Stimulated activated naive B cell treated with anti-CD40 and anti-IgM and Interleukin-4, amounts not matched to agents 10 μg/mL and 1 μg/mL and 100 μg/mL, for 72 hours (primary cell): ENCODE measurements around the gene VIM.
A peak's percentile ranks its signal among the peaks of the same experiment; 100 is the strongest.

Source experiments
- ATAC-seq, 2 donors: fragments of 150-1000 bp; cut with Tn5 transposase; replicated peaks; 2 replicates each; pipeline ENCODE4 v1.10.0; 2021; ENCODE audit warnings: moderate library complexity in 1 of 2
- DNase-seq: peaks from one replicate; pipeline ENCODE4 v3.0.0; 2021
- H3K27ac Mint-ChIP-seq: one replicate; pipeline ENCODE4 v1.8.0; 2022; ENCODE audit warnings: mild to moderate bottlenecking, mixed read lengths
- H3K27me3 Mint-ChIP-seq, 2 donors: one replicate each; pipeline ENCODE4 v1.8.0; 2022; ENCODE audit warnings: mixed read lengths in 2 of 2
- H3K36me3 Mint-ChIP-seq, 2 donors: one replicate each; pipeline ENCODE4 v1.8.0; 2022; ENCODE audit warnings: mixed read lengths in 2 of 2, mild to moderate bottlenecking in 1 of 2
- H3K4me1 Mint-ChIP-seq, 2 donors: one replicate each; pipeline ENCODE4 v1.8.0; 2022; ENCODE audit warnings: mixed read lengths in 2 of 2, mild to moderate bottlenecking in 1 of 2
- H3K4me3 Mint-ChIP-seq, 2 donors: one replicate each; pipeline ENCODE4 v1.8.0; 2022; ENCODE audit warnings: mild to moderate bottlenecking in 2 of 2, mixed read lengths in 2 of 2, moderate library complexity in 1 of 2
- H3K9me3 Mint-ChIP-seq, 2 donors: one replicate each; pipeline ENCODE4 v1.8.0; 2022; ENCODE audit warnings: mixed read lengths in 2 of 2, mild to moderate bottlenecking in 1 of 2

VIM gene

GRCh38 chr10:17228091-17229015, at the start of gene VIM:
TSS of gene VIM (plus strand) at chr10:17228241. CDS start at chr10:17229423, 1,182 bp downstream.
- Mint-ChIP-seq H3K36me3 (peaks cover 17 to 32% of the 10 kb centered on the region in 2 donors), H3K27ac (peak within 1 kb of the TSS; percentile 100), H3K4me3 (peak within 1 kb of the TSS; percentile 94 to 100), H3K9me3 (no peaks in the 10 kb centered on the region), H3K4me1 (peaks cover 23 to 46% of the 10 kb centered on the region in 2 donors), H3K27me3 (no peaks in the 10 kb centered on the region)
- peak; percentile 56 to 57 for ATAC-seq
- peak; percentile 83 for DNase-seq

DNA sequence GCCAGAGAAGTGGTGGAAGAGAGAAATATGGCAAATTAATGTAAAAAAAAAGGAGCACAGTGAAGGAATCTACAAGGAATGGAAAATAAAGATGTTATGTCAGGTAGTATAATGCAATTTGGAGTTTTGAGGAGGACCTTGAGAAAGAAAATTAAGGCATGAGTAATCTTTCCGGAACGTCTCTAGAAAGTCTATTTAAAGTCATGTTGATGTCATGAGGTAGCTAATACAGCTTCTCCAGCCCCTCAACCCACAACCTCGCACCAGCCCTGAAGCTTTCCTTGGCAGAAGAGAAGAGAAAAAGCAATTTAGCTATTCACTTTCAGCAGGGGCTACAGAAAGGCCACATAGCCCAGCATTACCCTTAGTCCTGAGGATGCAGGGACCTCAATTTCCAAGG, 49.0 kb upstream of the VIM start:
- ATAC-seq (no peak), DNase-seq (no peak)
- no peaks in the 10 kb centered on the region for H3K9me3 Mint-ChIP-seq
- H3K4me1 Mint-ChIP-seq, result peaks cover 8 to 21% of the 10 kb centered on the region in 2 donors
- no peaks in the 10 kb centered on the region for H3K27me3 Mint-ChIP-seq
- H3K27ac Mint-ChIP-seq, result no peak overlapping the region
- no peaks in the 10 kb centered on the region for H3K36me3 Mint-ChIP-seq
- no peak overlapping the region for H3K4me3 Mint-ChIP-seq

DNA sequence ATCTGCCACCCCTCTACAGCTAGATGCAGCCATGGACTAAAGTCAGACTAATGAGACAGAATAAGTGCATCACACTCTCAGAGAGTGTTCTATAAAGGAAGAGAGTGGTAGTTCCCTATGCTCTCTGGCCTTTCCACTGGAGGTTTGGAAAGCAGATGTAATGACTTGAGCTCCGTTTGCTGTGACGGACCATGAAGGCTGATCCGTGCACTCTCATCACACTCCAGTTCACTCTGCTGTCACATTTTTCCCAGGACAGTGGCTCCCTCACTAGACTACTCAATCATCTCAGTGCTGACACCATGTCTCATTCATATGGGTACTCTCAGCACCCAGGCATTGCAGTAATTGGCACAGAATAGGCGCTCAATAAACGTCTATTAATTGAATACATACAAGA, 46.9 kb upstream of the VIM start:
- no peak for DNase-seq
- no peaks in the 10 kb centered on the region for H3K36me3 Mint-ChIP-seq
- no peak overlapping the region for H3K4me3 Mint-ChIP-seq
- H3K27ac Mint-ChIP-seq, result no peak overlapping the region
- no peaks in the 10 kb centered on the region for H3K9me3 Mint-ChIP-seq
- H3K27me3 Mint-ChIP-seq, result no peaks in the 10 kb centered on the region
- peaks cover 3 to 18% of the 10 kb centered on the region in 2 donors for H3K4me1 Mint-ChIP-seq
- no peak for ATAC-seq

DNA sequence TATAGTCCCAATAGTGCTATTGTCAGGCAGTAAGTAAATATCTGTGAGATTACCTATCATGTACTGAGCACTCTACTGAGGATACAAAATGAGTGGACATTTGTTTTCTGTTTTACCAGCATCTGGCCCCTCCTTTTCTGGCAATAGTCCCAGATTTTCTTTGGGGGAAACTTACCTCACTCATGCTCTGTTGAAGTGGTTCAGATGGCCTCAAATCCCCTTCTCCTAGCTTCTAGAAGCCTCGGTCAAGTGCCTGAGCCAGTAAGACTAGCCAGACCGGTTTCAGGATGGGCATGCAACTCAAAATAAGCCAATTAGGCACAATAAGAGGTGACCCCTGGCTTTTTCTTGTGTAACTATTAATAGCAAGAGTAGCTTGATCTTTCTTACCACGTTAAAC, 46.3 kb upstream of the VIM start:
- H3K9me3 Mint-ChIP-seq, result no peaks in the 10 kb centered on the region
- H3K4me1 Mint-ChIP-seq, result peaks cover 3 to 18% of the 10 kb centered on the region in 2 donors
- H3K36me3 Mint-ChIP-seq, result no peaks in the 10 kb centered on the region
- no peak overlapping the region for H3K27ac Mint-ChIP-seq
- DNase-seq, result no peak
- no peak for ATAC-seq
- no peak overlapping the region for H3K4me3 Mint-ChIP-seq
- H3K27me3 Mint-ChIP-seq, result no peaks in the 10 kb centered on the region

DNA sequence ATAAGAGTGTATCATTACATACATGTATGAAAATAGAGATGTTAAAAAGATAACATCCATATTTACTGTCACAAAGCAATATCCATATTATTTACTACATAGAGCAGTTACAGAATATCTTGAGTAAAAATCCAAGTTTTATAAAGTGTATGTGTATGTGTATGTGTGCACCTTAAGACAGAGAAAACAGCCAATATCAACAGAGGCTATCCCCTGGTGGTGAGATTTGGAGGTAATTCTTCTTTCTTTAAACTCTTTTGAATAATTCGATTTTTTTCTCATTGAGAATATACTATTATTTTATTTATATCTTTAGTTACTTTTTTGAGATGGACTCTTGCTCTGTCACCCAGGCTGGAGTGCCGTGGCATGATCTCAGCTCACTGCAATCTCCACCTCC, 44.9 kb upstream of the VIM start:
- Mint-ChIP-seq H3K27ac (no peak overlapping the region), H3K4me3 (no peak overlapping the region), H3K27me3 (no peaks in the 10 kb centered on the region), H3K36me3 (peaks cover 0 to 1% of the 10 kb centered on the region in 2 donors), H3K9me3 (no peaks in the 10 kb centered on the region), H3K4me1 (peaks cover 3 to 18% of the 10 kb centered on the region in 2 donors)
- no peak for DNase-seq
- ATAC-seq, result no peak

DNA sequence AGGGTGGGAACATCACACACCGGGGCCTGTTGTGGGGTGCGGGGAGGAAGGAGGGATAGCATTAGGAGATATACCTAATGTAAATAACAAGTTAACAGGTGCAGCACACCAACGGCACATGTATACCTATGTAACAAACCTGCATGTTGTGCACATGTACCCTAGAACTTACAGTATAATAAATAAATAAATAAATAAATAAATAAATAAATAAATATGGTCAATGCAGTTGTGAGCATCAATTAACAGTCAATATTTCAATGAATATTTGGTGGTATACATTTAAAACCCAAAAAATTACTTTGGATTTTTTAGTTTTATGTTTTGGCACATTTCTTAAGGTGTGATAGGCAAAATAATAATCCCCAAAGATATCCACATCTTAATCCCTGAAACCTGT, 42.2 kb upstream of the VIM start:
- ATAC-seq (no peak), DNase-seq (no peak)
- H3K27ac Mint-ChIP-seq, result no peak overlapping the region
- no peak overlapping the region for H3K4me3 Mint-ChIP-seq
- H3K9me3 Mint-ChIP-seq, result no peaks in the 10 kb centered on the region
- H3K27me3 Mint-ChIP-seq, result no peaks in the 10 kb centered on the region
- peaks cover 6 to 16% of the 10 kb centered on the region in 2 donors for H3K4me1 Mint-ChIP-seq
- peaks cover 0 to 1% of the 10 kb centered on the region in 2 donors for H3K36me3 Mint-ChIP-seq

- Mint-ChIP-seq H3K4me1 (peaks cover 3 to 17% of the 10 kb centered on the region in 2 donors), H3K36me3 (peaks cover under 1 to 4% of the 10 kb centered on the region in 2 donors), H3K4me3 (no peak overlapping the region), H3K9me3 (peaks cover 0 to under 1% of the 10 kb centered on the region in 2 donors), H3K27ac (no peak overlapping the region), H3K27me3 (no peaks in the 10 kb centered on the region)
- ATAC-seq (no peak), DNase-seq (no peak)
Observed at GRCh38 chr10:17188644-17189172, 39.3 kb upstream of the VIM start.

DNA sequence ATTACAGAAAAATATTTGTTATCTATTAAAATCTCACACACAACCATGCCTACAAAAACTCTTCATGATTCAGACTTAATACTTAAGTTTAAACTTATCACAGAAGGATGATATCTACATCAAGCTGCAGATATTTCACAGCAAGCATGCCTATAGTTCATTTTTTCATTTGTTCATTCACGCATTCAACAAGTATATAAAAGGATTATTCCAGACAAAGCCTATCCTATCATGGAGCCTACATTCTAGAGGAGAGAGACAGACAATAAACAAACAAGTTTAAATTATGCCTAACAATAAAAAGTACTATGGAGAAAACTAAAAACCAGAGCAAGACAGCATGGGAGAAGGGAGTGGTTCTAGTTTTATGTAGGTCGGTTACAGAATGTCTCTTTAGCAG, 37.4 kb upstream of the VIM start:
- no peak overlapping the region for H3K4me3 Mint-ChIP-seq
- peaks cover 0 to 3% of the 10 kb centered on the region in 2 donors for H3K9me3 Mint-ChIP-seq
- peaks cover 5 to 15% of the 10 kb centered on the region in 2 donors for H3K4me1 Mint-ChIP-seq
- peaks cover 4 to 5% of the 10 kb centered on the region in 2 donors for H3K36me3 Mint-ChIP-seq
- H3K27ac Mint-ChIP-seq, result no peak overlapping the region
- no peaks in the 10 kb centered on the region for H3K27me3 Mint-ChIP-seq
- no peak for DNase-seq
- ATAC-seq, result no peak

DNA sequence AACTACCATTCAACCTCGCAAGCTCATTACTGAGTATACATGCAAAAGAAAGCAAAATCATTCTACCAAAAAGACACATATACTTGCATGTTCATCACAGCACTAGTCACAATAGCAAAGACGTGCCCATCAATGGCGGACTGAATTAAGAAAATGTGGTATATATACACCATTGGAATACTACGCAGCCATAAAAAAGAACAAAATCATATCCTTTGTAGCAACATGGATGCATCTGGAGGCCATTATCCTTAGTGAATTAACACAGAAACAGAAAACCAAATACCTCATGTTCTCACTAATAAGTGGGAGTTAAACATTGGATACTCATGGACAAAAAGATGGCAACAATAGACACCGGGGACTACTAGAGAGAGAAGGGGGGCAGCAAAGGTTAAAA, 33.0 kb upstream of the VIM start:
- H3K4me1 Mint-ChIP-seq, result peaks cover 12 to 18% of the 10 kb centered on the region in 2 donors
- ATAC-seq, result no peak
- no peak overlapping the region for H3K27ac Mint-ChIP-seq
- DNase-seq, result no peak
- peaks cover 2 to 5% of the 10 kb centered on the region in 2 donors for H3K36me3 Mint-ChIP-seq
- no peaks in the 10 kb centered on the region for H3K27me3 Mint-ChIP-seq
- no peak overlapping the region for H3K4me3 Mint-ChIP-seq
- peaks cover 0 to 3% of the 10 kb centered on the region in 2 donors for H3K9me3 Mint-ChIP-seq

GRCh38 chr10:17196045-17196444, 32.0 kb upstream of the VIM start:
- DNase-seq, result no peak
- H3K27me3 Mint-ChIP-seq, result no peaks in the 10 kb centered on the region
- H3K27ac Mint-ChIP-seq, result no peak overlapping the region
- H3K9me3 Mint-ChIP-seq, result peaks cover 0 to 3% of the 10 kb centered on the region in 2 donors
- H3K4me3 Mint-ChIP-seq, result no peak overlapping the region
- H3K4me1 Mint-ChIP-seq, result peaks cover 10 to 27% of the 10 kb centered on the region in 2 donors
- no peak for ATAC-seq
- peaks cover 2 to 5% of the 10 kb centered on the region in 2 donors for H3K36me3 Mint-ChIP-seq

DNA sequence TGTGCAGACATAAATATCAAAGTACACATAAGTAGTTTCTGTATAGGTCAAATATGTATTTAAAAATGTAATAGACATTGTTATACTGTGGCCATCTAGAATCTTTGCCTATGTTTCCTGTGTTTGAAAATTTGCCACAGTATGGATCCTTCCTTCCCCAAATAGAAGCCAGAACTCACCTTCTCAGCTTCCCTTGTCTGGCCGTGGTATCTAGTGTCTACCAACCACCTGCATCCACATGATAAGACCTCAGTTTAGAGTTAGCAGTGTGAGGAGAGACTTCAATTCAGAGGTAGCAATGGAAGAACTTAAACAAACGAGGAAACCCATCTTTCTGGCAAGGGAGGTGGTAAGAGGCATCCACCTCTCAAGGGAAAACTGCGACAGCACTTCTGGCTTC, 31.5 kb upstream of the VIM start:
- no peaks in the 10 kb centered on the region for H3K27me3 Mint-ChIP-seq
- H3K4me1 Mint-ChIP-seq, result peaks cover 10 to 33% of the 10 kb centered on the region in 2 donors
- ATAC-seq (no peak), DNase-seq (no peak)
- no peak overlapping the region for H3K27ac Mint-ChIP-seq
- H3K4me3 Mint-ChIP-seq, result no peak overlapping the region
- peaks cover 0 to 3% of the 10 kb centered on the region in 2 donors for H3K9me3 Mint-ChIP-seq
- peaks cover 2 to 5% of the 10 kb centered on the region in 2 donors for H3K36me3 Mint-ChIP-seq

DNA sequence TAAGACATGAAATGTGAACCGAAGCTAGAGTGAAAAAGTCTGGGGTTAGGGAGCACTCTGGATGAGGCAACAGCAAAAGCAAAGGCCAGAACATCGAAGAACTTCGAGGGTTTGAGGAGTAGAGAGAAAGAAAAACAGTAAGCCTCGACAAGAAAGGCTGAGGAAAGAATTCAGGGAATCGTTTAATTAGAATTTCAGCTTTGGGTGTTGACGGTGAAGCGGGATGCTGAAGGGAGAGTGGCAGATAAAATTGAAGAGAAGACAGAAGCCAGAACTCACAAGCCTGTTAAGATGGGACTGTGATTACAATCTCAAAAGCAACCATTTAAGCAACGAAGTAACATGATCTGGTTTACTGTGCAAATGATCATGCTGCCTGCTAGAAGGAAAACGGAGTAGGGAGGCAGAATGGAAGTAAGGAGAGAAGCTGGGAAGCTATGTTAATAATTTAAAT, 28.7 kb upstream of the VIM start:
- Mint-ChIP-seq H3K27me3 (no peaks in the 10 kb centered on the region), H3K4me3 (no peak overlapping the region), H3K36me3 (no peaks in the 10 kb centered on the region), H3K27ac (peak overlapping the region; percentile 80), H3K4me1 (peaks cover 13 to 24% of the 10 kb centered on the region in 2 donors), H3K9me3 (no peaks in the 10 kb centered on the region)
- DNase-seq (no peak), ATAC-seq (no peak)

GRCh38 chr10:17200001-17200911, 27.8 kb upstream of the VIM start:
- Mint-ChIP-seq H3K9me3 (no peaks in the 10 kb centered on the region), H3K4me3 (peak overlapping the region; percentile 89 to 99), H3K4me1 (peaks cover 15 to 26% of the 10 kb centered on the region in 2 donors), H3K27me3 (no peaks in the 10 kb centered on the region), H3K27ac (peak overlapping the region; percentile 97), H3K36me3 (no peaks in the 10 kb centered on the region)
- ATAC-seq (peak; percentile 25 to 26), DNase-seq (no peak)
